Caco-2 (cell line): ENCODE data around the gene PSMD1. TPM values are rescaled to one million over a fixed set of nuclear protein-coding genes. Genes with fewer than 3 reads are reported as not detected.

Experiments
- BruUV-seq: library from RNA; stranded (reverse); fragments of 400-500 nt; replicated peaks from 2 replicates; lab custom pipeline; 2021; lab: Mats Ljungman, UMichigan
- CTCF ChIA-PET: fragments of 300-600 bp; sonication (Branson Sonifier 250); formaldehyde crosslinking; loops from one replicate; lab custom pipeline; 2022; ENCODE audit warnings: antibody characterized with exemption; lab: Charles Lee
- POLR2A ChIA-PET: fragments of 300-600 bp; sonication (Branson Sonifier 250); formaldehyde crosslinking; loops from one replicate; lab custom pipeline; 2022; ENCODE audit warnings: antibody characterized with exemption; lab: Charles Lee
- DNase-seq, 2 experiments: peaks; one replicate each; pipeline versions ENCODE4 v3.0.0 to v3.0.0-alpha.2; 2020 to 2022
- H3K27me3 ChIP-seq: replicated peaks from 2 replicates; pipeline ENCODE4 v1.6.0; 2011; ENCODE audit warnings: low read length; ENCODE audit not compliant: control insufficient read depth, insufficient read depth
- H3K36me3 ChIP-seq: 2 replicates; pipeline ENCODE4 v1.5.1; 2011; ENCODE audit warnings: low read length; ENCODE audit not compliant: control insufficient read depth, insufficient read depth
- H3K4me1 ChIP-seq: fragments of 250-450 bp; sonication (Bioruptor Pico); 2 replicates; pipeline ENCODE4 v1.5.1; 2020; ENCODE audit warnings: mild to moderate bottlenecking
- H3K4me3 ChIP-seq: 2 replicates; pipeline ENCODE4 v1.5.1; 2011; ENCODE audit warnings: low read depth, mild to moderate bottlenecking, control low read depth, low read length
- H3K9me3 ChIP-seq: fragments of 250-450 bp; sonication (Bioruptor Pico); 2 replicates; pipeline ENCODE4 v1.5.1; 2020; ENCODE audit warnings: mild to moderate bottlenecking, moderate library complexity
- H3K27ac Mint-ChIP-seq: one replicate; pipeline ENCODE4 v1.8.0; 2022; ENCODE audit warnings: mixed read lengths; ENCODE audit not compliant: unreplicated experiment
- H3K27me3 Mint-ChIP-seq: one replicate; pipeline ENCODE4 v1.8.0; 2022; ENCODE audit warnings: mixed read lengths; ENCODE audit not compliant: insufficient read depth, unreplicated experiment
- H3K36me3 Mint-ChIP-seq: one replicate; pipeline ENCODE4 v1.8.0; 2022; ENCODE audit warnings: mild to moderate bottlenecking, mixed read lengths; ENCODE audit not compliant: insufficient read depth, unreplicated experiment
- H3K4me1 Mint-ChIP-seq: one replicate; pipeline ENCODE4 v1.8.0; 2022; ENCODE audit warnings: low read depth, mixed read lengths; ENCODE audit not compliant: unreplicated experiment
- H3K4me3 Mint-ChIP-seq: one replicate; pipeline ENCODE4 v1.8.0; 2022; ENCODE audit warnings: mild to moderate bottlenecking, moderate library complexity, mixed read lengths; ENCODE audit not compliant: unreplicated experiment
- H3K9me3 Mint-ChIP-seq: one replicate; pipeline ENCODE4 v1.8.0; 2022; ENCODE audit warnings: mixed read lengths; ENCODE audit not compliant: unreplicated experiment
- intact Hi-C: fragments of 100-400 bp; cut with micrococcal nuclease; formaldehyde crosslinking; loops from one replicate; pipeline ENCODE4 v1.10.0; 2022; ENCODE audit not compliant: unreplicated experiment
- total RNA-seq: library from RNA; stranded (reverse); gene quantifications from 2 replicates; pipeline ENCODE4 v1.2.3, GENCODE V29; 2022
- TF ChIP-seq, protein P1 (sequence below), 2 experiments: fragments of 200-600 bp in 1 of 2; IDR thresholded peaks; 1 replicate in 1 of 2; 2 replicates in 1 of 2; pipeline versions ENCODE4 v1.5.1 to v1.8.0; 2011 to 2022; ENCODE audit warnings: antibody characterized with exemption in 1 of 2, control low read depth in 1 of 2, inconsistent platforms in 1 of 2, low read depth in 1 of 2, low read length in 1 of 2, mild to moderate bottlenecking in 1 of 2, moderate library complexity in 1 of 2; ENCODE audit not compliant: insufficient read depth in 1 of 2, severe bottlenecking in 1 of 2, unreplicated experiment in 1 of 2

PSMD1 gene
- total RNA-seq, 1 experiment from 2014 or later = 126 TPM

- CTCF ChIA-PET = no interaction called here
- no peaks in the 10 kb centered on the region for H3K36me3 ChIP-seq
- peaks cover 59% of the 10 kb centered on the region for H3K36me3 Mint-ChIP-seq
These were observed 12.8 kb downstream of the PSMD1 start for GRCh38 chr2:231069379-231070054.

GRCh38 chr2:231084565-231084964 lies 27.9 kb downstream of the PSMD1 start:
- Mint-ChIP-seq H3K4me3 (no peak overlapping the region), H3K9me3 (no peaks in the 10 kb centered on the region), H3K4me1 (peaks cover 9% of the 10 kb centered on the region), H3K36me3 (peaks cover 84% of the 10 kb centered on the region), H3K27me3 (no peaks in the 10 kb centered on the region), H3K27ac (no peak overlapping the region)
- BruUV-seq = no TSS peak
- Histone ChIP-seq H3K9me3 (no peaks in the 10 kb centered on the region), H3K27me3 (no peaks in the 10 kb centered on the region), H3K4me1 (peaks cover 18% of the 10 kb centered on the region), H3K4me3 (no peak overlapping the region), H3K36me3 (peaks cover 3% of the 10 kb centered on the region; the same call in 1 of the 2 replicates)
- TF ChIP-seq, protein P1, sequence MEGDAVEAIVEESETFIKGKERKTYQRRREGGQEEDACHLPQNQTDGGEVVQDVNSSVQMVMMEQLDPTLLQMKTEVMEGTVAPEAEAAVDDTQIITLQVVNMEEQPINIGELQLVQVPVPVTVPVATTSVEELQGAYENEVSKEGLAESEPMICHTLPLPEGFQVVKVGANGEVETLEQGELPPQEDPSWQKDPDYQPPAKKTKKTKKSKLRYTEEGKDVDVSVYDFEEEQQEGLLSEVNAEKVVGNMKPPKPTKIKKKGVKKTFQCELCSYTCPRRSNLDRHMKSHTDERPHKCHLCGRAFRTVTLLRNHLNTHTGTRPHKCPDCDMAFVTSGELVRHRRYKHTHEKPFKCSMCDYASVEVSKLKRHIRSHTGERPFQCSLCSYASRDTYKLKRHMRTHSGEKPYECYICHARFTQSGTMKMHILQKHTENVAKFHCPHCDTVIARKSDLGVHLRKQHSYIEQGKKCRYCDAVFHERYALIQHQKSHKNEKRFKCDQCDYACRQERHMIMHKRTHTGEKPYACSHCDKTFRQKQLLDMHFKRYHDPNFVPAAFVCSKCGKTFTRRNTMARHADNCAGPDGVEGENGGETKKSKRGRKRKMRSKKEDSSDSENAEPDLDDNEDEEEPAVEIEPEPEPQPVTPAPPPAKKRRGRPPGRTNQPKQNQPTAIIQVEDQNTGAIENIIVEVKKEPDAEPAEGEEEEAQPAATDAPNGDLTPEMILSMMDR (IDR thresholded peaks at IDR 0.05; ENCODE audit: insufficient read depth in 1 of 2, low read depth in 1 of 2, low read length in 1 of 2, severe bottlenecking in 1 of 2, unreplicated experiment in 1 of 2) = no peak
- ChIA-PET POLR2A (no interaction called here), CTCF (no interaction called here)
- intact Hi-C loops = no loop called here
- DNase-seq = no peak

More at GRCh38 chr2:231069379-231070054, 12.8 kb downstream of the PSMD1 start:
- TF ChIP-seq, protein P1 (IDR thresholded peaks at IDR 0.05; ENCODE audit: insufficient read depth in 1 of 2, low read depth in 1 of 2, low read length in 1 of 2, severe bottlenecking in 1 of 2, unreplicated experiment in 1 of 2) = no peak
- BruUV-seq = no TSS peak
- no peaks in the 10 kb centered on the region for H3K27me3 ChIP-seq
- H3K4me3 Mint-ChIP-seq = no peak overlapping the region
- H3K4me1 ChIP-seq = peaks cover 7% of the 10 kb centered on the region
- no peak overlapping the region for H3K4me3 ChIP-seq
- no peaks in the 10 kb centered on the region for H3K27me3 Mint-ChIP-seq
- no peak overlapping the region for H3K27ac Mint-ChIP-seq
- no peaks in the 10 kb centered on the region for H3K9me3 ChIP-seq
- POLR2A ChIA-PET = no interaction called here
- H3K4me1 Mint-ChIP-seq = peaks cover 14% of the 10 kb centered on the region
- no peak for DNase-seq
- intact Hi-C loops = no loop called here
- no peaks in the 10 kb centered on the region for H3K9me3 Mint-ChIP-seq

DNA sequence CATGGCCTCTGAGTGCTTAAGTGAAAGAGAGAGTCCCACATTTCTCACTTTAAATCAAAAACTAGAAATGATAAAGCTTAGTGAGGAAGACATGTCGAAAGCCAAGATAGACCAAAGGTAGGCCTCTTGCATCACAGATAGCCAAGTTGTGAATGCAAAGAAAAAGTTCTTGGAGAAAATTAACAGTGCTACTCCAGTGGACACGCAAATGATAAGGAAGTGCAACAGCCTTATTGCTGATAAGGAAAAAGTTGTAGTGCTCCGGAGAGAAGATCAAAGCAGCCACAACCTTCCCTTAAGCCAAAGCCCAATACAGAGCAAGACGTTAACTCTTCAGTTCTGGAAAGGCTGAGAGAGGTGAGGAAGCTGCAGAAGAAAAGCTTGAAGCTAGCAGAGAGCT lies 32.1 kb downstream of the PSMD1 start:
- intact Hi-C loops = no loop called here
- Mint-ChIP-seq H3K9me3 (peaks cover 9% of the 10 kb centered on the region), H3K27ac (peak overlapping the region; percentile 21), H3K4me3 (peak overlapping the region; percentile 17), H3K27me3 (no peaks in the 10 kb centered on the region), H3K4me1 (peaks cover 22% of the 10 kb centered on the region), H3K36me3 (peaks cover 78% of the 10 kb centered on the region)
- DNase-seq = peak in 1 of 2 experiments; percentile 30
- TF ChIP-seq, protein P1 (IDR thresholded peaks at IDR 0.05; ENCODE audit: insufficient read depth in 1 of 2, low read depth in 1 of 2, low read length in 1 of 2, severe bottlenecking in 1 of 2, unreplicated experiment in 1 of 2) = no peak
- H3K4me1 ChIP-seq = peaks cover 42% of the 10 kb centered on the region
- no peak overlapping the region for H3K4me3 ChIP-seq
- BruUV-seq = no TSS peak
- no peaks in the 10 kb centered on the region for H3K27me3 ChIP-seq
- ChIA-PET POLR2A (no interaction called here), CTCF (interaction anchor here (0.6 kb wide), 1 partner anchor 84 kb away, joined by 9 read pairs; no protein-coding TSS in a partner anchor)
- H3K36me3 ChIP-seq = peaks cover 5% of the 10 kb centered on the region
- H3K9me3 ChIP-seq = peaks cover 15% of the 10 kb centered on the region
